NCI-H345 treated with DMSO at 0.1 percent for 48 hours (cell line): ENCODE results near the gene EDN1.
"Not testable (repeated sequence)": the region's sequence is repeated elsewhere in the genome, so short reads cannot be mapped to it uniquely, and the experiment has no call there.

Source experiments
- DNase-seq: peaks from one replicate; lab custom pipeline; 2025; ENCODE audit not compliant: unreplicated experiment; lab: John Stamatoyannopoulos, UW

EDN1 gene

DNA sequence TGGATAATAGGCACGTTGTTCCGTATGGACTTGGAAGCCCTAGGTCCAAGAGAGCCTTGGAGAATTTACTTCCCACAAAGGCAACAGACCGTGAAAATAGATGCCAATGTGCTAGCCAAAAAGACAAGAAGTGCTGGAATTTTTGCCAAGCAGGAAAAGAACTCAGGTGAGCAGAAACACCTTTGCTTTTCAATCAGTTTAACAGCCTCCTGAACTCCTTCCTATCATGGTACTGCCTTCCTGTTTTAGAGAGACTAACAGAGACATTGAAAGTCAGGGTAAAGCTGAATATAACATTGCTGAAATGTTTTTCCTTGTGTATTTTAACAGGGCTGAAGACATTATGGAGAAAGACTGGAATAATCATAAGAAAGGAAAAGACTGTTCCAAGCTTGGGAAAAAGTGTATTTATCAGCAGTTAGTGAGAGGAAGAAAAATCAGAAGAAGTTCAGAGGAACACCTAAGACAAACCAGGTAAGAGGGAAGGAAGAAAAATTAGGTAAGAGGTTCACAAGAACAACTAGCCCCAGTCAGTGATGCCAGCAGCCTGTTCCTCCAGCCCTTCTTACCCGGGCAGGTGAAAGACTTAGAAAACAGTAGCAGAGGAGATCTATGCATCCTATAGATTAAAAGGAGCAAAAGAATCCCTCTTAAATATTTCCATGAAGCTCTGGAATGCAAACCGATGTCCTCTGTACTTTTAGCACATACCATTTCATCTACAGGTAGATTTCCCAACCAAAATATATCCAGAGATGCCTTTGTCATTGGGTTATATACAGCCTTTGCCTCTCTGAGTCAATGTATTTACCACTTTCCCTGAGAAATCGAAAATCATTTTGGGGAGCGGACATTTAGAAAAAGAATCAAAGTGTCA is 4.0 kb downstream of the EDN1 start:
- DNase-seq, result no peak

DNA sequence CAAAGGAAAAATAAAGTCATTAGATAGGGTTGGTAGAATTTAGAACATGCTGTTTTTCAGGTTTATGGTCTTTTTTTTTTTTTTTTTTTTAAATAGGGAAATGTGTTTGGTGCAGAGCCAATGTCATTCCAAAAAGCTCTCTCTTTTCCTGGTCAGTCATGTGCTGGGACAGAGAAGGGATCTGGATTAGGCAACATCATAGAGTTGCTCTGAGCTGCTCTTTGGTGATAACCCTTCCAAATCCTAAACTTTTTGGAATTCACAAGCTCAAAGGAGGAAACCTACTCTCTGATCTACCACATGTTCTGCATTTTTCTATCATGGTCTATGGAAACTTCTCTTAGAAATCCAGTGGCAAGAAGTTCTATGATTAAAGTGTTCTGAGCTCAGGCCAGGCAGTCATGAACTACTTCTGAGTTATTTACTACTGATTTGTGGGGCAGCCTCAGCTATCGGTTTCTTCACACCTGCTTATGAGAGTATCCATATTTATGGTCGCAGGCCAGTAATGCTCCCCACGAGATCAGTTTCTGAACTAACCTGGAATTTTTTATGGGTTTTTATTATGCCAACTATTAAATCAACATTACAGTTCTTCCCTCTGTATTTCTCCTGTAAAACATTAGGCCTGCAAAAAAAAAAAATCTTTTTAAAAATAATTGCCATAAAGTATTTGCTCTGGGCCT is 4.8 kb downstream of the EDN1 start:
- no peak for DNase-seq

DNA sequence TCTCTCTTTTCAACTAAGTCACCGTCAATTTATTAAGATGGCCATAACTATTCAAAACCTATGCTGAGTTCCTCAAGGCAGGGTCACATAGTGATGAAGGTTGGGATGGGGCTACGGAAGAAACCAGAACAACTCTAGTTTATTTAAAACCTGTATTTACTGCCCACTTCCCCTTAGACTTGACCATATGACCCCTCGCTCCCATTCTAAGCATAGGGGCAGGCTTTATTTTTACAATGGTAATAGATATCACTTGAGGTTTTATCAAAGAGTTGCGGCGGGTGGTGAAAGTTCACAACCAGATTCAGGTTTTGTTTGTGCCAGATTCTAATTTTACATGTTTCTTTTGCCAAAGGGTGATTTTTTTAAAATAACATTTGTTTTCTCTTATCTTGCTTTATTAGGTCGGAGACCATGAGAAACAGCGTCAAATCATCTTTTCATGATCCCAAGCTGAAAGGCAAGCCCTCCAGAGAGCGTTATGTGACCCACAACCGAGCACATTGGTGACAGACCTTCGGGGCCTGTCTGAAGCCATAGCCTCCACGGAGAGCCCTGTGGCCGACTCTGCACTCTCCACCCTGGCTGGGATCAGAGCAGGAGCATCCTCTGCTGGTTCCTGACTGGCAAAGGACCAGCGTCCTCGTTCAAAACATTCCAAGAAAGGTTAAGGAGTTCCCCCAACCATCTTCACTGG is 5.5 kb downstream of the EDN1 start:
- DNase-seq, result no peak

DNA sequence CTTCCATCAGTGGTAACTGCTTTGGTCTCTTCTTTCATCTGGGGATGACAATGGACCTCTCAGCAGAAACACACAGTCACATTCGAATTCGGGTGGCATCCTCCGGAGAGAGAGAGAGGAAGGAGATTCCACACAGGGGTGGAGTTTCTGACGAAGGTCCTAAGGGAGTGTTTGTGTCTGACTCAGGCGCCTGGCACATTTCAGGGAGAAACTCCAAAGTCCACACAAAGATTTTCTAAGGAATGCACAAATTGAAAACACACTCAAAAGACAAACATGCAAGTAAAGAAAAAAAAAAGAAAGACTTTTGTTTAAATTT is 6.1 kb downstream of the EDN1 start:
- no peak for DNase-seq

DNA sequence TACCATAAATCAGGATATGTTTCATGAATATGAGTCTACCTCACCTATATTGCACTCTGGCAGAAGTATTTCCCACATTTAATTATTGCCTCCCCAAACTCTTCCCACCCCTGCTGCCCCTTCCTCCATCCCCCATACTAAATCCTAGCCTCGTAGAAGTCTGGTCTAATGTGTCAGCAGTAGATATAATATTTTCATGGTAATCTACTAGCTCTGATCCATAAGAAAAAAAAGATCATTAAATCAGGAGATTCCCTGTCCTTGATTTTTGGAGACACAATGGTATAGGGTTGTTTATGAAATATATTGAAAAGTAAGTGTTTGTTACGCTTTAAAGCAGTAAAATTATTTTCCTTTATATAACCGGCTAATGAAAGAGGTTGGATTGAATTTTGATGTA is 6.4 kb downstream of the EDN1 start:
- no peak for DNase-seq

DNA sequence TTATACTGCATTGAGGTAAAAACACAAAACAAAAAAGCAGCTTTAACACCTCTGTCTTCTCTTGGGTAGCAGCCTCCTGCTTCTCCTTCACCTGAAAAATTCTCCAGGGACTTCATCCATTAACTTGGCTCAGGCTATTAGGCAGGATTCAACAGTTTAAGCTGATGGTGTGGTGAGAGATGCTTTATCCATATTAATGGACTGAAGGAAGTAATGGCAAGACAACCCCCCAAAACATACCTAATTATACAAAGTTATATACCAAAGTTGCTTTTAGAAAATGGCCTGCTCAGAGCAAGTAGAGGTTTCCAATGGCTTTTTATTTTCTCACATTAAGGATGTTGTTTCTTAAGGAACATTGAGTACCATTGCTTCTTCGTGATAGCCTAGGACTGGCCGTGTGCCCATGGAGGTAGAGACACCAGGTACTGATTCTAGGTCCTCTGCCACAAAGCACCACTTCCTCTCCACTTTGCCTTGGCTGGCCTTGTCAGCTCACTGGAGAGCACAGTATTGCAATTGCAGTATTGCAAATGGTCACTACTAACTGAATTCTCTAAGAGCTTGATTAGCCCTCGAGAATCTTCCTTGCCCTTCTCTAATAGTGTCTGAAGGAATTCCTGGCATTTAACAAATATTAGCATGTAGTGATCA is 7.3 kb downstream of the EDN1 start:
- DNase-seq, result no peak

- no peak for DNase-seq
Observed at GRCh38 chr6:12298017-12298978, 8.1 kb downstream of the EDN1 start.

- DNase-seq, result no peak
Observed at GRCh38 chr6:12298995-12299394, 8.8 kb downstream of the EDN1 start.

DNA sequence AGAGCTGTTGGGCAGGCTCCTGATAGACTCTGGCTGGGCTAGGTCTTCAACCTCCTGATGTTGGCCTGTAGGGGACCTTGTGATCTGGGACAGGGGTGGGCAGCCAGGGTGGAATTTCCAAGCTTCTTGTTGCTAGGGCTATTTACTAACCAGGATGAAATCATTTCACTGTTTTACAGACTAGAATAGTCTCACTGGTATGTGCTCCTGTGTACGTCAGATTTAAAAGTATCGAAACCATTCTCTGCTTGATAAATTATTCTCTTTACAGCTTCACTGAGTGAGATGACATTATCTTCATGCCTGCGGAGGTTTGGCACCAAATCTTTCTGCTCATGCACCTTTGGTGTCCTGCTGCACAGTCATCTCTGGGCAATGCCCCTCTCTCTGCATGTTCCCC is 10.9 kb downstream of the EDN1 start:
- DNase-seq, result no peak

GRCh38 chr6:12304487-12304886 is 14.3 kb downstream of the EDN1 start:
- DNase-seq, result no peak

DNA sequence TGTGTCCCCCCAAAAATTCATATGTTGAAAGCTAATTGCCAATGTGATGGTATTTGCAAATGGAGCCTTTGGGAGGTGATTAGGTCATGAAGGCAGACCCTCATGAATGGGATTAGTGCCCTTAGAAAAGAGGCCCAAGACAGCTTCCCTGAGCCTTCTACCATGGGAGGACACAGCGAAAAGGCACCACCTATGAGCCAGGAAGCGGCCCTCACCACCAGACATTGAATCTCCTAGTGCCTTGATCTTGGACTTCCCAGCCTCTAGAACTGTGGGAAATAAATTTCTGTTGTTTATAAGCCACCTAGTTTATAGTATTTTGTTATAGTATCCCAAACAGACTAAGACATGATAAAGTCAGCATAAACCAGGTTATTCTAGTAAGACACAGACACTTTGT is 18.9 kb downstream of the EDN1 start:
- no peak for DNase-seq

GRCh38 chr6:12311106-12311505 is 20.9 kb downstream of the EDN1 start:
- DNase-seq, result no peak

DNA sequence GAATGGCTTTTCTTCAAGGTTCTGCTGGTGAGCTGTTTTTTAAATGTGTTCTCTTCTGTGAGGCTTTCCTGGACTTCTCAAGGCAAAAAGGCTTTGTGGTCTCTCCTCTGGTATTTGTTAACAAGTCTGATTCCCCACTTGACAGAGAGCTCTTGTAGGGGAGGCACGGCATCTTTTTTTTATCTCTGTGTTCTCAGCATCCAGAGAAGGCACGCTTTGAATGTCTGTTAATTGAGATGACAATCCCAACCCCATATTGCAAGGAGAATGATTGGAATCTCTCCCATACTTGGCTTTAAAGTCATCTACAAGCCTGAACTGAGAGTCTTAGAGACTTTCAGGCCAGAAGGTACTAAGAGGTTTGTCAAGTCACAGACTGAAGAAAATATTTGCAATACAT is 22.6 kb downstream of the EDN1 start:
- no peak for DNase-seq

DNA sequence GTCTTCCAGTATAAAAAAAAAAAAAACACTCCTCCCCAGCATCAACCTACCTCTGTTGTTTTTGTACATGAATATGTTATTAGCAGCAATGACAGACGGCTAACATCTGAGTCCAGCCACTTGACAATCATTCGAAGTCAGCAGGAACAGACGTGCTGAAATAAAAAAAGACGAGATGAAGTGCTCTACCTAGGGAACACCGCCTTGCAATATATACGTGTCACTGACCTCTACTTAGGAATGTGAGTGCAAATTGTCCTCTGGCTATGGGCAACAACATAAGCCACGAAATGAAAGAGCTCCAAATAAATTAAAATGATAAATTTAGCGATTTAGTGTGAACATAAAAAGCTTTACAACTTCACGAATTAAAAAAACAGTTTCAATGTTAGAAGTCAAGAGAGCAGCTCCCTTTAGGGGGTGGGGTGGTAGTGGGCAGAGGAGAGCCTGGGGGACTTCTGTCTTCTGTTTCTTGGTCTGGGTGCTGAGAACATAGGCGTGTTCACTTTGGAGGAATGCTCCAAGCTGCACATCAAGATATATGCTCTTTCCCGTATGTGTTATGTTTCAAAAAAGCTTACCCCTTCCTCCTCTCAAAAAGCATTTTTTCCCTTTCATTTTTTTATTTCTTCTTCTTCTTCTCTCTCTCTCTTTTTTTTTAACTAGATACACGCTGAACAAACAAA is 23.3 kb downstream of the EDN1 start:
- no peak for DNase-seq

DNA sequence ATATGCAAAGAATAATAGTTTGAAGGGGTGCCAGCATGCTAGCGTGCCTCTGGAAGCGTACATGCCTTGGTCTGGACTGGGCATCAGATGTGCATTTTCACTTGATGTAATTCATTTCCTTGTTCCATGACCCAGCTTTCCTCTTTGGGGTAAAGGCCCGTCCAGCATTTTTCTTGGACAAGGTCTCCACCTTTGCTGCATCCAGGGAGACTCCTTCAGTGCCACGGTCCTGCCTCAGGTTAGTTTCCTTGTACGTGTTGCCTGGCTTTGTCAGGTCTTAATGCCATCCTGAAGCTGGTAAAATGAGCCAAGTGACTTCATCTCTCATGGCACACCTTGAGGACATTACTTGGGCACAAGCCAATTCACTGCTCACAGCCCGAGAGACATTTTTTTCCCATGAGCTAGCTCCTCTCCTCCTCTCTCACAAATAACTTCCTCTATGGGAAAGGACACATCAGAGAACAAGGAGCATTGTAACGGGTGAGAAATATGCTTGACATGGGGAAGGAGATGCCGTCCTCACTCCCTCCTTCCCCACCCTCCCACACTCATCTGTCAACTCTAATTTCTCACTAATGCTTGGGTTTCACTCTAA is 23.9 kb downstream of the EDN1 start:
- no peak for DNase-seq

DNA sequence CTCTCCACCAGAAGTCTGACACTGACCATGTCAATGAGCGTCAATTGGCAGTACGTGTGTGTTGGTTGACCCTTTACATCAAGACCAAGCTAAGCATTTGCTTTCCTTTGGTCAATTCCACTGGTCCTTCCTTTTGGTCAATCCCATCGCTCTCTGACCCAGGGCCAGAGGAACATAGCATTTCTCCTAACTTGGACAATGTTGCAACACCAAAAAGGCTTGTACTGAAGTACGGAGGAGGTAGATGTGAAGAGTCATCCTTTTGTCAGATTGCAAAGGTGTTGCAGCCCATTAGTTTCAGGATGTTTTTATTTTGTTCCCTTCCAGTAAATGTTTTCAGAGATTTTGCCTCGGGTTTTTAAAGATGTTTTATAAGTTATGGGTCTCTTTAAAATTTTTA is 24.6 kb downstream of the EDN1 start:
- DNase-seq, result no peak

DNA sequence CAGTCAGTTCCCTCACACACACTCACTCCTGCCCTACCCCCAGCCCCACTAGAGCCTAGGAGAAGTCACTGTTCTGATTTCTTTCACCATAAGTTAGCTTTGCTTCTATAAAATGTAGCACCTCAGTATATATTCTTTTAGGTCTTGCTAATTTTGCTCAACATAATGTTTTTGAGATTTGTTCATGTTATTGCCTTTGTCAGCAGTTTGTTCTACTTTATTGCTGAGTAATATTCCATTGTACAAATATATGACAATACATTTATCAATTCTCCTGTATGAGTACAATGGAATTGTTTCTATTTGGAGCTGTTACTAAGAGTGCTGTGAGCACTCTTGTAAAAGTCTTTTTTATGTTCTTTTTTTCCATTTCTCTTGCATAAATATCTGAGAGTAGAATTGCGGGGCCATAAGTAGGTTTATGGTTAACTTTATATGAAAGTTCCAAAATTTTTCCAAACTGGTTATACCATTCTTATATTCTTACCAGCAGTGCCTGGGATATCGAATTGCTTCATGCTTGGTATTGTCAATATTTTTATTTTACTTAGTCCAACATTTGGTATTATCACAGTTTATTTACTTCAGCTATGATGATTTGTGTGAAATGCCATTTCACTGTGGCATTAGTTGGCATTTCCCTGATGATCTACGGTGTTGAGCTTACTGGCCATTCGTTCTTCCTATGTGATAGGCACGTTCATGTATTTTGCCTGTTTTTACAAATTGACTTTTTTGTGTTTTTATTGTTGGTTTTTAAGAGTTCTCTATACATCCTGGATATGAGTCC is 25.3 kb downstream of the EDN1 start:
- no peak for DNase-seq

DNA sequence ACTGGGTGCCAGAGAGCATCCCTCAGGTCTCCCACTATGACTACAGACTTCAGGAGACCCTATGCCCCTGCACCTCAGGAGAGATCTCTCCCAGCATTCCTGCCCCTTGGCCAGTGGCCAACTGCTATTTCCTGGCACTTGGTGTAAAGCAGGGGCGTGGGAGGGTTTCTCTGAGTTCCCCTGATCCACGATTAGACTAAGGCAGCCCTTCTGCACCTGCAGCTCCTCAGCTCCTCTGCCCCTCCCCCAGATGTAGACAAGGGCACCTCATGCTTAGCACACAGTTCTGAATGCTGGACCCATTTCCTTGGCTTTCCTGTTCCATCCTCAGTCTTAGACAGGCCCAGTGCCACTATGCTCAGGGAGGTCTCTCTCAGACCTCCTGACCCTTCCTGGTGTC is 28.6 kb downstream of the EDN1 start:
- no peak for DNase-seq

GRCh38 chr6:12320074-12320473 is 29.9 kb downstream of the EDN1 start:
- DNase-seq, result not testable (repeated sequence)
